GM19455 (cell line): Measurements from ENCODE around the gene DNASE2.
"Not testable (repeated sequence)": the region's sequence is repeated elsewhere in the genome, so short reads cannot be mapped to it uniquely, and the experiment has no call there.

Source experiments
- ATAC-seq: cut with Tn5 transposase; IDR thresholded peaks from one replicate; pipeline ENCODE4 v1.9.1; 2021; ENCODE audit not compliant: unreplicated experiment

DNASE2 gene

DNA sequence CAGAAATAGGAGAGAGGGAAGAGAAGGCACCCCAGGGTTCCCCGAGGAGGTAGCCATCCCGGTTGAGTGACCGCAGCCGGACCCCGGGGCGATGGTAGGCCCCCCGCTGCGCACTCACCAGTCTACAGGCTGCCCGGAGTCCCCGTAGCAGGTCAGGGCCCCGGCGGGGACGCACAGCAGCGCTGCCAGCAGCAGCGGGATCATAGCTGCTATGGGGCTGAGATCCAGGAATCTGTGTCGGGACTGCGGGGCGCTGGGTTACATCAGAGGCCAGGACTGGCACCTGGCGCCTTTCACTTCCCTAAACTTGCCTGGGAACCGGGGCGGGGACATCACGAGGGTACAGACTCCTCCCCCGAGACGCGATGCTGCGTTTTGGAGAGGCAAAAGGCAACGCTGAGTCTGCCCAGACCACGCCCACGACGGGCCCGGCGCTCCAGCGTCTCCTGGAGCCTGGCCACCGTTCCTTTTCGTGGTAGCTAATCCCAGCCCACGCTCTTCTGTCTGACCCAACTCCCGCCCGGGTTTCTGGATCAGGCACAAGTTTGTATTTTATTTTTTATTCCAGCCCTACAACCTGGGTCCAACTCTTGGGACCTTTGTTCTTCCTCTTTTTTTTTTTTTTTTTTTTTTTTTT, at the start of gene DNASE2:
TSS of gene DNASE2 (minus strand) at position 278 of the 637 bp plus-strand sequence. CDS start at position 204, 74 bp downstream.
- peak; percentile 52 for ATAC-seq

DNA sequence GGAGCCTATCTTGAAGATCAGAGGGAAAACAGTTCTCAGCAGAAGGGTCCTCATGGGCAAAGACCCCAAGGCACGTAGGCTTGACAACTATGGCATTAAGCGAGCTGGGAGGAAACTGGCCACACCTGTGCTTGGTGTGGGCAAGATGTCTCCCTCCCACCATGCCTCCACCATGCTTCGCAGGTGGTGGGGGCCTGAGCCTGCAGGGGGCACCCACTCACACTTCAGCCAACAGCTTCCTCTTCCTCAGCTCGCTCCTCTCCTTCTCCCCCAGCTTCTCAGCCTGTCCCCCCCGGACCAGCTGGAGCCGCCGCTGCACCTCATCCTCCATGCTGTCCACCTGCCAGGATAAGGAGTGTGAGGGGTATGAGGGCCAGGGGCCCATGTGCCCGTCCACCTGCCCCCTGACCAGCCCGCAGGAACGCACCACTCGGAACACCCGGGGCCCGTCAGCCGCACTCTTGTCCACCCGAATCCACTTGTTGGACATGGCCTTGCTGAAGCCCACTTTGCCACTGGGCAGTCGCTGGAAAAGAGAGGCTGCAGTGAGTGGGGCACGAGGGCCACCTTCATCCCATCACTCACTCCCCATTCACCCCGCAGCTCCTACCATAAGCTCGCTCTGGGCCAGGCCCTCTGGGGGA, 48.9 kb upstream of the DNASE2 start:
- no peak for ATAC-seq

GRCh38 chr19:12924621-12925310, 43.5 kb upstream of the DNASE2 start:
- no peak for ATAC-seq

GRCh38 chr19:12922959-12923358, 41.7 kb upstream of the DNASE2 start:
- ATAC-seq = no peak

DNA sequence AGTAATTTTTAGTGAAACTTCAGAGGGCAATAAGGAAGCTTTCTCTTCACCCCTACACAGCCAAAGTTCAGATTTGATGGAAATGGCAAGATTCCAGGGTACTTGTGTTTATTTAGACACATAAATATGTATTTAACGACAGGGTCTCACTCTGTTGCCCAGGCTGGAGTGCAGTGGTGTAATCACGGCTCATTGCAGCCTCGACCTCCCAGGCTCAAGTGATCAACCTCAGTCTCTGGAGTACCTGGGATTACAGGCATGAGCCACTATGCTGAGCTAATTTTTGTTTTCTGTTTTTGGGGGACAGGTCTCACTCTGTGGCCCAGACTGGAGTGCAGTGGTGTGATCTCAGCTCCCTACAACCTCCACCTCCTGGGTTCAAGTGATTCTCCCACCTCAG, 39.8 kb upstream of the DNASE2 start:
- ATAC-seq = no peak

DNA sequence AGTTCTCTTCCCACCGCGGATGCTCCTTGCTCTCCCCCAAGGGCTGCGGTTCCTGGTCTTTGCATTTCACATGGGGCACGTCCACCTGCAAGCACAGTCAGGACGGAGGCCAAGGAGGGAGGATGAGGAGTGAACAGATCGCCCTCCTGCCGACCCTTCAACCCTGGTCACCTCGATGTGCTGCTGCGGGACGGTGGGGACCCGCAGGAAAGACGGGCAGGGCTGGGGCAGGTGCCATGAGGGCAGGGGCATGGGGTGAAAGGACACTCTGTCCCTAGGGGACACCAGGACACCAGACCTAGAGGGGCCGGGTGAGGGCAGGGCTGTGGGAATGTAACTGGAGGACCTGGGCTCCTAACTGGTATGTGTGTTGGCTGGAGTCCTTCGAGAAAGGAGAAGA, 37.0 kb upstream of the DNASE2 start:
- ATAC-seq = no peak

DNA sequence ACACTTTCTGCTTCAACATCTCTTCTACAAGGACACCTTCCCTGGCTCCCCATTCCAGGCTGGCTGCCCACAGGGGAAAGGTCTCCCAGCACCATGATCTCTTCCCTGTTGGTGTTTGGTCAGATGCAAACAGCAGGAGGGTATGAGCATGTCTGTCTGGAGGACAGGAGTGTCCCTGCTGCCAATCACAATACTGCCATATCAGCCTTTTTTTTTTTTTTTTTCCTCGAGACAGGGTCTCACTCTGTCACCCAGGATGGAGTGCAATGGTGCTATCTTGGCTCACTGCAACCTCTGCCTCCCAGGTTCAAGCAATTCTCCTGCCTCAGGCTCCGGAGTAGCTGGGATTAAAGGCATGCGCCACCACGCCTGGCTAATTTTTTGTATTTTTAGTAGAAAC, 34.6 kb upstream of the DNASE2 start:
- not testable (repeated sequence) for ATAC-seq

DNA sequence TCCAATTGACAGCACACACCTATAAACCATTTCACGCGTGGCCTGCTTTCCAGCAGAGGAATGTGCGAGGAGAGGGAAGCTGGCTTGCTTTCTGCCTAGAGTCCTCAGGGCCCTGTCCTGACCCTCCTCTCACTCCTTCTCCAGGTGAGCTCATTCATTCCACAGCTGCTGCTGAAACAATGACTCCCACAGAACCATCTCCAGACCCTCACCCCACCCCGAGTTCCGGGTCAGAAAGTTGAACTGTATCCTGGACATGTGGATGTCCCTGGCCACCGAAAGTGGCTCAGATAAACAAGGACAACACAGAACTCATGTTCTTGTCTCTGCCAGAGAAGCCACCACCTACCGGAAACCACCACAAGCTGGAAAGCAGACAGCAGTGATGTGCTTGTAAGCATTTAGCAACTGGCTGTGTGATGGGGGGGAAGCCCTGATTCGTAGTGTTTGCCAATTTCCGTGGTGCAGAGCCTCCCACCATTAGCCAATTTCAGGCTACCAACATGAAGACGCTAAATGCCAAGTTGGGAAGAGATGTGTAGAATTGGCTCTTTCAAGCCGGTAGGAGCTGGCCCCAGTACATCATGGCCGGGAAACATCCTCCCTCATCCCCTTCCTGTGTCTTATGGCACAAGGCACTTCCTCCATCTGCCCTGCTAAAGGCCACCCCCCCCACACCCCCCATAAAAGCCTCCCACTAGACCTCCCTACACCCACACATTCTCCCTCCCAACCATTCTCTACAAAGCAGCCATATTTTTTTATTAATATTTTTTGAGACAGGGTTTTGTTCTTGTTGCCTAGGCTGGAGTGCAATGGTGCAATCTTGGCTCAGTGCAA, 32.8 kb upstream of the DNASE2 start:
- no peak for ATAC-seq

DNA sequence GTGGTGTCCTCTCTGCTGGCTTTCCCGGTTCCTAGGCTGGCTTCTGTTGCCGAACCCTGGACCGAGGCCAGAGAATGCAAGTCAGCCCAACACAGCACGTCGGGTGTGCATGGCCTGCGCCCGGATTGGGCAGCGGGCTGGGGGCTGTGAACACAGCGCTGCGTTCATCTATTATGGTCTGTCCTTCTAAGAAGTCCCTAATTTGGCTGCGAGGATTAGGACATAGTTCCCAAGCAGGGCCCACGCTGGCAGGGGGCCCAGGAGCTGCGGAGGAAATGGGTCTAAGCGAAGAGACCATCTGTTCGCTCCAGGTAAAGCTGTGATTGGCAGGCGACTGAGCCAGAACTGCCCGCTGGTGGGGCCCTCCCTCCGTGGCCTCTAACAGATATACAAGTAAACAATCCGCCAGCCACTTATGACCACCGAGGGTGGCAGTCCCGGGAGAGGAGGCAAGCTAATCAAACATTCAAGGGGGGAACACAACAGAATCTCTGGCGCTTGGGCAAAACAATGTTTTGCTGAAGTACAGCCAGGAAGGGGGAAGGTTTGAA, 31.8 kb upstream of the DNASE2 start:
- ATAC-seq = no peak

GRCh38 chr19:12912571-12912970, 31.3 kb upstream of the DNASE2 start:
- no peak for ATAC-seq

- ATAC-seq = no peak
Observed at GRCh38 chr19:12907166-12907565, 25.9 kb upstream of the DNASE2 start.

DNA sequence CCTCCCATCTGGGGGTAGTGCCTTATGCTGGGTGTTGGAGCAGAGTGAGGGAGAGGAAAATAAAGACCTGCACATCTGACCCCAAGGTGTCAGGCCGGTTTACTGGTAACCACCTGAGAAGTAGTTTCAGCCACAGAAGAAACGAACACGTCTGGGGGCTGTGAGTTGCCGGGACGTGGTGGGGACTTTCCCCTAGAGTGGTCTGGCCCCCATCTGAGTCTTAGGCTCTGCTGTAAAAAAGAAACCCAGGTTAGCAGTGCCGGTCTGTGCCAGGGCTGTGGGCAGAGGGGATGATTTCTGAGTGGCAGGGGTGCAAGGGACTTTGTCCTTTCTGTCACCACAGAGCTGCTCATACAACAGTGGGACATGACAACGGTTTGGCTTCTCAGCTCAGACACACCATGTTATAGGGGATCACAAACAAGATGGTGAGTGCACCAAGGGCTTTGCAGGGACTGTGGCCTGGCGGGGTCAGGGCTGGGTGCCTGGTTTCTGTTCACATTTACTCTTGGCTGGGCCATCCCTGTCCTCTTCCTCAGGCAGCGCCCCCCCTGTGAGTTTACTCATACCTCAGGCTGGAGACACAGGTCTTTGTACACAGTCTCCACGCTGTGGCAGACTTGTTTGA, 18.8 kb upstream of the DNASE2 start:
- peak; percentile 82 for ATAC-seq

DNA sequence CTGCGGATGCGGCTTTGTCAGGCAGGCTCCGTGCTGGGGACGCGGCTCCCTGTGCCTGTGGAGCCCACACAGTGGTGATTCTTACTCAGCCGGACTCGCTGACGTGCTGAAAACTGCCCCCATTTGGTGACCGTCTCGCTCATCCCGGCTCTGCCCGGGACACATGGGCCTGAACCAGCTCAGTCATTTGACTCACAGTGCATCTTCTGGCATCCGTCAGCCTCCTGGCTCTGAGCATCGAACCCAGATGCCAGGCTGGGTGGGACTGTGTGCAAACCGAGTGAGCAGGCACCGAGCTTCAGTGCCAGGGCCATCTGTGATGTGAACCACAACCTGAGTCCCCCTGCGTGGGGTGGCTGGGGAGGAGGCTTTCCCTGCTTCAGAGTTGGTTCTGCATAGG, 15.2 kb upstream of the DNASE2 start:
- ATAC-seq = no peak

DNA sequence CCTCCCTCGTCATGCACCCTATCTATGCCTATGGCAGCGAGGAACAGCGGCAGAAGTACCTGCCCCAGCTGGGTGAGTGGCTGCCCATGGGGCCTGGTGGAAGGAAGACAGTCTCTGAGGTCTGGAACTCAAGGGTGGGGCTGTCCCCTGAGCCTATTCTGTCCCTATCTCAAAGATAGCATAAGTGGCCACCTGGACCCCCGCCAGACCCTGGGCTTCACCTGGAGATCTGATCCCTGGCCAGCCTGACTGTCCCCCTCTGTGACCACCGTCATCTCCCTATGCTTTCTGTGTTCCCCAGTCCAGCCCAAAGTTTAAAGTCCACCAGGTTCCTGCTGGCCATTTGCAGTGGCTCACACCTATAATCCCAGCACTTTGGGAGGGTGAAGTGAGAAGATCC, 12.3 kb upstream of the DNASE2 start:
- no peak for ATAC-seq

GRCh38 chr19:12891553-12892021, 10.3 kb upstream of the DNASE2 start:
- ATAC-seq = no peak

DNA sequence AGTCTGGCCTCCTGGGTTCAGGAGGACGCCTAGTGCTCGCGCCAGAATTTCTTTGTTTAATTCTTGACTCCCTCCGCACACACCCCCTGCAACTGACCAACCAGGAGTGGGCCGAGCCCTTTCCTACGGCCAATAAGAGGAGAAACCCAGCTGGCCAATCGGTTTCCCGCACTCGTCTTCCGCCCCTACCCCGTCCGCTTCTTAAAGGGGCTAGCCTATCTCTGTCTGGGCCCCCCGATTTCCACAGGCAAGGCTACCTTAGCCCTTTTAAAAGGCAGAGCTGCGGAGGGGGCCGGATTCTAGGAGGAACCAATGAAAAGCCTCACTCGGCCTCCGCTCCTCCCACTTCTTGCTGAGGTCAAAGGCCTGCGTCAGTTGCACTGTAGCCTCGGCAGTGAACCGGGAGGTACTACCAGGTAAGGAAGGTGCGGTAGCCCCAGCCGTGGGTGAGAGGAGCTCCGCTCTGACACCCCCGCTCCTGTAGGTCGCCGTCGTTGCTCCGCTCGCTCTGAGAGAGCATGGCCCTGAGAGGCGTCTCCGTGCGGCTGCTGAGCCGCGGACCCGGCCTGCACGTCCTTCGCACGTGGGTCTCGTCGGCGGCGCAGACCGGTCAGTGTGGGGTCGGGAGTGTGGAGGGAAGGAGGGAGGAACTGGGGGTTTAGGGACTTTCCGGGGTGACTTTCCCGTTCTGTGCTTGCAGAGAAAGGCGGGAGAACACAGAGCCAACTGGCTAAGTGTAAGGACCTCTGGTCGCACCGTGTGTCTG, 9.7 kb upstream of the DNASE2 start, which contains the start of gene GCDH:
TSS of gene GCDH (plus strand) at position 374 of the 766 bp plus-strand sequence. CDS start at position 519, 145 bp downstream.
- peak; percentile 92 for ATAC-seq

GRCh38 chr19:12890299-12890786, 9.1 kb upstream of the DNASE2 start:
- not testable (repeated sequence) for ATAC-seq

DNA sequence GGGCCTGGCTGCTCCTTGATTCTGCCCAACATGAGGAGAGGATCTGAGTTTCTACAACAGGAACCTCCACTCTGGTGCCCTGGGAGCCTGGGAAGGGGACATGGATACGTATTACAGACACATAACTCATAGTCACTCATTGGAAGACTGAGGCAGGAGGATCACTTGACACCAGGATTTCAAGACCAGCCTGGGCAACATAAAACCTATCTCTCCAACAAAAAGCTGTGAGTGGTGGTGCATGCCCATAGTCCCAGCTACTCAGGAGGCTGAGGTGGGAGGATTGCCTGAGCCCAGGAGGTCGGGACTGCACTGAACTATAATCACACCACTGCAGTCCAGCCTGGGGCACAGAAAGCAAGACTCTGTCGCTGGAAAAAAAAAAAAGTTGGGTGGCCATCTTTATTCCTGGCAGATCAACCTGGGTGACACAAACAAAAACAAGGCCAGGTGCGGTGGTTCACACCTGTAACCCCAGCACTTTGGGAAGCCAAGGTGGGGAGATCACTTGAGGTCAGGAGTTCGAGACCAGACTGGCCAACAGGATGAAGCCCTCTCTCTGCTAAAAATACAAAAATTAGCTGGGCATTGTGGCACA, 6.9 kb upstream of the DNASE2 start:
- ATAC-seq = no peak
